Esophagus squamous epithelium (tissue), 5 donors: ENCODE data around the gene CCDC157. TPM values are rescaled to one million over a fixed set of nuclear protein-coding genes. Genes with fewer than 3 reads are reported as not detected.

ENCODE experiments used
- DNase-seq: peaks from one replicate; lab custom pipeline; 2025; lab: John Stamatoyannopoulos, UW
- H3K27ac ChIP-seq, 4 donors: fragments of 200-600 bp; sonication (generic); one replicate each; pipeline ENCODE4 v1.5.1; 2016 to 2019; ENCODE audit warnings: mild to moderate bottlenecking in 1 of 4
- H3K27me3 ChIP-seq, 4 donors: fragments of 200-600 bp; sonication (generic); 1 replicate in 3 of 4; 2 replicates in 1 of 4; pipeline versions ENCODE4 v1.5.1 to v1.6.0; 2017 to 2021; ENCODE audit warnings: antibody characterized with exemption in 1 of 4
- H3K36me3 ChIP-seq, 3 donors: fragments of 200-600 bp; sonication (generic); one replicate each; pipeline ENCODE4 v1.5.1; 2016 to 2019
- H3K4me1 ChIP-seq, 3 donors: fragments of 200-600 bp; sonication (generic); one replicate each; pipeline ENCODE4 v1.5.1; 2017 to 2019
- H3K4me3 ChIP-seq, 4 donors: fragments of 200-600 bp; sonication (generic); 1 replicate in 3 of 4; 2 replicates in 1 of 4; pipeline ENCODE4 v1.5.1; 2016 to 2019; ENCODE audit warnings: mild to moderate bottlenecking in 2 of 4, moderate library complexity in 1 of 4
- H3K9me3 ChIP-seq, 3 donors: fragments of 200-600 bp; sonication (generic); one replicate each; pipeline ENCODE4 v1.5.1; 2016 to 2019
- CTCF ChIP-seq, 6 experiments: fragments of 450-650 bp in 4 of 6; fragments of 200-600 bp in 2 of 6; sonication (generic) in 2 of 6; IDR thresholded peaks; one replicate each; pipeline ENCODE4 v1.5.1; 2016 to 2019; ENCODE audit warnings: antibody characterized with exemption in 6 of 6, mild to moderate bottlenecking in 4 of 6, moderate library complexity in 4 of 6
- POLR2A ChIP-seq, 4 donors: fragments of 450-650 bp; IDR thresholded peaks; one replicate each; pipeline ENCODE4 v1.6.1; 2017; ENCODE audit warnings: antibody characterized with exemption in 4 of 4, mild to moderate bottlenecking in 4 of 4, moderate library complexity in 3 of 4
- WGBS, 2 donors: methylation state at CpG; one replicate each; pipeline ENCODE4 v1.1.5; 2018; 5-methylcytosine and 5-hydroxymethylcytosine counted together
- intact Hi-C: fragments of 100-400 bp; cut with DNase I; formaldehyde crosslinking; loops from one replicate; pipeline ENCODE4 v1.15.0; 2022
- total RNA-seq, 4 donors: library from RNA; depleted of rRNA; stranded (reverse); fragments of >200 nt; gene quantifications; one replicate each; pipeline ENCODE4 v1.1.0, GENCODE V29; 2016
- donor health status: DM: yes; HTN: yes; CAD: no.

Gene CCDC157
- total RNA-seq, 4 donors from 2014 or later, result 0.47 to 9.2 (median 3.1) TPM

GRCh38 chr22:30354644-30355043 lies 2.2 kb upstream of the CCDC157 start:
- H3K27me3 ChIP-seq, result no peaks in the 10 kb centered on the region
- H3K36me3 ChIP-seq, result peaks cover 15 to 41% (median 21%) of the 10 kb centered on the region in 3 donors
- H3K9me3 ChIP-seq, result no peaks in the 10 kb centered on the region
- peak overlapping the region in 3 of 4 donors; percentile 77 to 94 (median 89) for H3K4me3 ChIP-seq
- 47 to 56% methylated on average over 4 to 5 of the region's 5 CpGs for WGBS, 2 donors
- no peak for DNase-seq
- no peak overlapping the region for H3K27ac ChIP-seq
- peaks cover 16 to 51% (median 27%) of the 10 kb centered on the region in 3 donors for H3K4me1 ChIP-seq
- TF ChIP-seq POLR2A (IDR thresholded peaks at IDR 0.05) (no peak), CTCF (IDR thresholded peaks at IDR 0.05) (no peak)
- intact Hi-C loops, result no loop called here

- Histone ChIP-seq H3K4me1 (peaks cover 16 to 39% (median 22%) of the 10 kb centered on the region in 3 donors), H3K36me3 (peaks cover 7 to 15% (median 8%) of the 10 kb centered on the region in 3 donors), H3K9me3 (no peaks in the 10 kb centered on the region), H3K4me3 (peak overlapping the region; percentile 64 to 94 (median 83)), H3K27ac (peak overlapping the region; percentile 96 to 99 (median 98)), H3K27me3 (no peaks in the 10 kb centered on the region)
- 3 to 6% methylated on average over 9 of the region's 9 CpGs for WGBS, 2 donors
- TF ChIP-seq POLR2A (IDR thresholded peaks at IDR 0.05), result no peak
- TF ChIP-seq CTCF (IDR thresholded peaks at IDR 0.05), result no peak
- intact Hi-C loops, result no loop called here
- no peak for DNase-seq
Measured at GRCh38 chr22:30357236-30357570, 396 bp downstream of the CCDC157 start.

GRCh38 chr22:30357650-30358215 lies 926 bp downstream of the CCDC157 start:
- no peak for TF ChIP-seq POLR2A (IDR thresholded peaks at IDR 0.05)
- no peak for TF ChIP-seq CTCF (IDR thresholded peaks at IDR 0.05)
- Histone ChIP-seq H3K27me3 (no peaks in the 10 kb centered on the region), H3K36me3 (peaks cover 2 to 10% (median 2%) of the 10 kb centered on the region in 3 donors), H3K4me3 (peak overlapping the region in 3 of 4 donors; percentile 77 to 94 (median 89)), H3K9me3 (no peaks in the 10 kb centered on the region), H3K4me1 (peaks cover 16 to 39% (median 22%) of the 10 kb centered on the region in 3 donors), H3K27ac (no peak overlapping the region)
- intact Hi-C loops, result no loop called here
- DNase-seq, result no peak
- 59 to 64% methylated on average over 21 to 22 of the region's 22 CpGs for WGBS, 2 donors

- no peak overlapping the region for H3K4me3 ChIP-seq
- H3K27me3 ChIP-seq, result no peaks in the 10 kb centered on the region
- peaks cover 16 to 38% (median 22%) of the 10 kb centered on the region in 3 donors for H3K4me1 ChIP-seq
- TF ChIP-seq POLR2A (IDR thresholded peaks at IDR 0.05) (no peak), CTCF (IDR thresholded peaks at IDR 0.05) (no peak)
- no peak for DNase-seq
- 86 to 93% methylated on average over 2 to 6 of the region's 6 CpGs for WGBS, 2 donors
- peaks cover 0 to 4% (median 0%) of the 10 kb centered on the region in 3 donors for H3K36me3 ChIP-seq
- intact Hi-C loops, result no loop called here
- no peaks in the 10 kb centered on the region for H3K9me3 ChIP-seq
- no peak overlapping the region for H3K27ac ChIP-seq
Measured at GRCh38 chr22:30358541-30358940, 1.7 kb downstream of the CCDC157 start.

GRCh38 chr22:30361916-30362650 lies 5.3 kb downstream of the CCDC157 start:
- whole genome bisulfite sequencing, 2 donors, result 85 to 90% methylated on average over 5 to 6 of the region's 10 CpGs
- H3K36me3 ChIP-seq, result peaks cover 0 to 9% (median 0%) of the 10 kb centered on the region in 3 donors
- H3K27ac ChIP-seq, result no peak overlapping the region
- no peaks in the 10 kb centered on the region for H3K9me3 ChIP-seq
- intact Hi-C loops, result no loop called here
- DNase-seq, result no peak
- peaks cover 0 to 10% (median 0%) of the 10 kb centered on the region in 3 donors for H3K4me1 ChIP-seq
- H3K4me3 ChIP-seq, result no peak overlapping the region
- no peaks in the 10 kb centered on the region for H3K27me3 ChIP-seq
- no peak for TF ChIP-seq CTCF (IDR thresholded peaks at IDR 0.05)
- no peak for TF ChIP-seq POLR2A (IDR thresholded peaks at IDR 0.05)
